ENCODE data around the gene SPIRE2.

Gene SPIRE2

DNA sequence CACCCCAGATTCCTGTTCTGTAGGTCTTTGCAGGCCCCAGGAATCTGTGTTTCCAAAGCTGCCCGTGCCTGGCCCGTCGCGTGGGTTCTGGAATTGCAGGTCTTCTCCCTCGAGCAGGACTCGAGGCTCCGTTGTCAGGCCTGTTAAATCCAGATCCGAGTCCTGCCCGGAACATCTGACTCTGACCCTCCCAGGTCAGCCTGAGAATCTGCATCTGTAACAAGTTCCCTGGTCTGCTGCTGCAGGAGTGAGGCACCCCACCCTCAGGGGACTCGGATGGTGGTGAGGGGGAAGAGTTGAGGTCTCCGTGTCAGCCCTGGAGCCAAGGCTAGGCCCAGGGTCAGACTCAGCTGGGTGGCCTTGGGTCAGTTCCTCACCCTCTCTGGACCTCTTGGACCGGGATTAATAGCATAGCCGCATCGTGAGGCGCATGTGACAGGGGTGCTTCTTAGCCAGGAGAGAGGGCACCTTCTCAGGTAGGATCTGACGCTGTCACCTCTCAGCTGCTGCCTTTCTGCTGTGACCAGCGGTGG is 8.8 kb downstream of the SPIRE2 start:
- DNase-seq: no peak

DNA sequence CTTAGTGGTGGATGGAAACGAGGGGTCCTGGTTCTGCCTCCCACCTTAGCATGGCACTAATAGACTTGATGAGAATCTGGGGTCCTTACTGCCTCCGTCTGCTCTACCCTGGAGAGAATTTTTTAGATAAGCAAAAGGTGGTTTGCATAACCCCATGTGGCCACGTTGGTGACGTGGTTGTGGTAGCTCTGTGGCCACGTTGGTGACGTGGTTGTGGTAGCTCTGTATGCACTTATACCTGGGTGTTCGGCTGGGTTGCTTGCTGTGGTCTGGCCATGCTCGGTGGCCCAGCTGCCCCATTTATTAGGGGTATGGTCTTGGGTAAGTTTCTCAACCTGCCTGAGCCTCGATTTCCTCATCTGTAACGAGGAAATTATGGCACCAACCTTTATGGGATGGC is 13.0 kb downstream of the SPIRE2 start:
- no peak for DNase-seq

DNA sequence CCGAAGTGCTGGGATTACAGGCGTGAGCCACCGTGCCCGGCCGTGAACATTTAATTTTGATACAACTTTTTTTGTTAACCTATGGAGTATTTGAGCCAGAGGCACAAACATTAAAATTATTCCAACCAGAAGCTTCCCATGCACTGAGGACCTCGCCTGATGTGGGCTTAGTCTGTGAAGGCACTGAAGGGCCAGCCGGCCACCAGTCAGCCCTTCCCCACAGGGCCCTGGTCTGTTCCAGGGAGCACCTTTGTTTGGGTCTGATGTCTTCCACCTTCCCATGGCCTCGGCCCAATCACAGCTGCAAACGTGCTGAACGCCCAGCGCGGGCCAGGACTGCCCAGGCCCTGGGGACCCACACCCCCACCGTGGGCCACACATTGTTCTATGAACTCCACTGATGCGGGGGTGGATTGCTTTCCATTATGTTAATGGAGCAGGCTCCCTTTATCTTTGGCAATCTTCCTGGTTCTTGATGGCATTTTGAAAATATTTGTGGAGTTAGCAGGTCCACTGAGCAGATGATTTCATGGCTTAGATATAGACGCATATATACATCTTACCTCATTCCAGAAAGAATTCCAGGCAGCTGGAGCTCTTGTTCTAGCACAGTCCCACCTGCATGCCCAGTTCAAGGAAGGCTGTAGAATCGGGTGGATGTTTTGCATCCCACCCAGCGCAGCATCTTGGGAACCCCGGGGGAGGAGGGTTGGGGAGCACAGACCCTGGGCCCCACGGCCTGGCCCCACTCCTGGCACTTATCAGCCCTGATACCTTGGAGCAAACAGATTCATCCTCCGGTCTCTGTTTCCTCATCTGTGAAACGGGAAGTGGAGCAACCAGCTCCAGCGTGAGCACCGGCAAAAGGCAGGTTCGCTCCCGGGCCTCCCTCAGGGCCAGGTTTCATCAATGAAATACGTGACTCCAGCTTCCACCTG is 14.5 kb downstream of the SPIRE2 start:
- peak; percentile 91 for DNase-seq

DNA sequence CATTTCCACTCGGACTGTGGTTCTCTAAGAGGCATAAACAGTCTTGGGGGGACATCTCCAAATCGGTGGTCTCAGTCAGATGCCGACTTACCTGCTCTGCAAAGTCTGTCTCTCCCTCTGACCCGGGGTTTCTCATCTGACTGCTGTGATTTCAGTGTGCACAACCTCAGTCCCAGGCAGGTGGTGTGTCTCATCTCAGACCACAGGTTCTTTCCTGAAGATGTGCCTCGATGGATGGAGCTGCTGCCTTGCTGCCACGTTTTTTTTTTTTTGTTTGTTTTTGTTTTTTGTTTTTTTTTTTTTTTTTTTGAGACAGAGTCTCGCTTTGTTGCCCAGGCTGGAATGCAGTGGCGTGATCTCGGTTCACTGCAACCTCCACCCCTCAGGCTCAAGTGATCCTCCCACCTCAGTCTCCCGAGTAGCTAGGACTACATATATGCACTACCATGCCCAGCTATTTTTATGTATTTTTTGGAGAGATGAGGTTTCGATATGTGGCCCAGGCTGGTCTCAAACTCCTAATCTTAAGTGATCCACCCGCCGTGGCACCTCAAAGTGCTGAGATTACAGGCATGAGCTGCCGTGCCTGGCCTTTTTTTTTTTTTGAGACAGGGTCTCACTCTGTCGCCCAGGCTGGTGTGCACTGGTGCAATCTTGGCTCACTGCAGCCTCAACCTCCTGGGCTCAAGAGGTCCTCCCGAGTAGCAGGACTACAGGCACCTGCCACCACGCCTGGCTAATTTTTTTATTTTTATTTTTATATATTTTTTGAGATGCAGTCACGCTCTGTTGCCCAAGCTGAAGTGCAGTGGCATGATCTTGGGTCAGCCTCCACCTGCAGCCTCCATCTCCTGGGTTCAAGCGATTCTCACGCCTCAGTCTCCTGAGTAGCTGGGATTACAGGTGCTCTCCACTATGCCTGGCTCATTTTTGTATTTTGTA is 15.4 kb downstream of the SPIRE2 start:
- DNase-seq: no peak

DNA sequence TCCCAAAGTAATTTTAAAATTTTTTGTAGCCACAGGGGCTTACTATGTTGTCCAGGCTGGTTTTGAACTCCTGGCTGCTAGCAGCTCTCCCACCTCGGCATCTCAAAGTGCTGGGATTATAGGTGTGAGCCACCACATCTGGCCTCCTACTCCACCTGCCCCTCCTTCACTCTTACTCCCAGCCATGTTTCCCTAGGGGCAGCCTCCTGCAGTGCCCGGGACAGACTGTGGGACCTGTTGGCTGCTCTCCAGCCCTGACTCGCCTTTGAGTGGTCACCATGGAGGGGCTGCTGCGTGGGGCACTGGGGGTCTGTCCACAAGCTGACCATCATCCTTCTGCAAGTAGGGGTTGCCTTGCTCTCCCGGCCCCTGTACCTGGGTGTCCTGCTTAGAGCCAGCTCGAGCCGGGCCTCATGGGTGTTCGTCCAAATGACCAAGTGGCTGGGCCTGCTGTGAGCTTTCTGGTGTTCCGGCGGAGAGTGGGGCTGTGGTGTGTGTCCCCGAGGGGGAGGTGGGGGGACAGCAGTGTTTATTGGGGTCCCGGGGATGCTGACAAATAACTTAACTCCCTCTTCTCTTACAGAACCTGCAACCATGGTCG is 16.6 kb downstream of the SPIRE2 start:
- no peak for DNase-seq

DNA sequence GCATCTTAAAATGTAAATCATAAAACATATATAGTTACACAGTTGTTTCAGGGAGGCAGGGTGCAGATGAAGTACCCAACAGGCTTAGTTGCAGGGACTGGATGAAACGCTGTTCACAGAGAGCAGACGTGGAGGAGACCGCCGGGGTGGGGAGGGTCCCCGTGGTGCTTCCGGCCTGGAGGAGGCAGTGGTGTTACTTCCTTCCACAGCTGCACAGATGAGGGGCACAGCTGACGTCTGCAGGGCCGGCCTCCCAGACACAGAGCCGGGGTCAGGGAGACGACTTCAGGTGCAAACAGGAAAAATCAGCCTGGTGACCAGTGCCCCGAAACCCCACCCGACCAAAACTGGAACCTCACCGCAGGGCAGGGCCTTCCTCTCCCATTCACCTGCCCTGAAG is 17.1 kb downstream of the SPIRE2 start:
- no peak for DNase-seq

DNA sequence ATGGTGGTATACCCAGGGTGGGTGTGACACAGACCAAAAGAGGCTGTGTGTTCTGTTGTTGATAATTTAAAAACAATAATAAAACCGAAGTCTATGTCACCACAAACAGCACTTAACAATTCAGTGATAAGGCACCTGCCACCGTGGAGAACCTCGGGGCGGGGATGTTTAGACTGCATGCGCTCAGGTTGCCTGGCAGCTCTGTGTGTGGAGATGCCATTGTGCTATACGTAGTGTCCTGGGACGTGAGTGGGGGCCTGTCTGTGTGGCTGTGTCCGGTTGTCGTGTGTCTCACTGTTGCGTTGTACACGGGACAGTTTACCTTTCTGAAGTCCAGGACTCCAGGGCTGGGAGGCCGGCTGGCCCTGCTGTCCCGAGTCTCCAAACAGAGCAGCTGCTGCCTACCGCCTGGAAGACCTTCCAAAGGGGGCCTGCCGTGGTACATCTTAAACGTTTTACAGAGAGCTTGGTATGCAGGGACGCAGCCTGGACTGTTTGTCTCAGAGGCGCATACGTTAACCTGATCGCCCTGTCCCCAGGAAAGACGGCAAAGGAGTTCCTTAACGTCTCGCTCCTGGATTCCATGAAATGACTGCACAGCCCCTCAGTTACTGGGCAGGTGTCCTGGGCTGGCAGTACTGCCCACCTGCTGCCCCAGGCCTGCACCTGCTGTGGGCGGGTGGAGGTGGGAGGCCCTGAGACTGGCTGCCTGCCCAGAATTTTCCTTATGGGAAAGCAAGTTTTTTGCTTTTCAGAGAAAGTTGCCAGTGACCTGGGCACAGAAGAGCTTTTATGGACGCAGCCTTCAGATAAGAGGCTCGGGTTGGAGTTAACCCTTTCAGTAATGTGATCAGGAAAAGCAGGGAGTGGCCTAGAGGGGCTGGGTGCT is 19.0 kb downstream of the SPIRE2 start:
- no peak for DNase-seq

DNA sequence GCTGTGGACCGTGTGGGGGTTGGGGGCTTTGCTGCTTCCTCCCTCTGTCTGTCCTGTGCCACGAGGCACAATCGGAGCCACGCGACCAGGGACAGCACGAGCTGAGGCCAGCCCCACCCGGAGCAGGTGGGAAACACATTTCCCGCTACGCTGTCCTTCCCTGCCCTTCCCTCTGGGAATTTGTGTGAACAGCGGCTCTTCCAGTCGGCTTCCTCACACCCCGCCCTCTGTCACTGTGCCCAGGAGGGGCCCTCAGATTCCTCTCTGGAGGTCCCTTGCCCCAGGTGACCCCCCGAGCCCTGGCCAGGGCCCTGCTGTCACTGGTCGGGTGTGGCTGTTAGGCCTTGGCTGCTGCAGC is 19.6 kb downstream of the SPIRE2 start:
- DNase-seq: no peak

DNA sequence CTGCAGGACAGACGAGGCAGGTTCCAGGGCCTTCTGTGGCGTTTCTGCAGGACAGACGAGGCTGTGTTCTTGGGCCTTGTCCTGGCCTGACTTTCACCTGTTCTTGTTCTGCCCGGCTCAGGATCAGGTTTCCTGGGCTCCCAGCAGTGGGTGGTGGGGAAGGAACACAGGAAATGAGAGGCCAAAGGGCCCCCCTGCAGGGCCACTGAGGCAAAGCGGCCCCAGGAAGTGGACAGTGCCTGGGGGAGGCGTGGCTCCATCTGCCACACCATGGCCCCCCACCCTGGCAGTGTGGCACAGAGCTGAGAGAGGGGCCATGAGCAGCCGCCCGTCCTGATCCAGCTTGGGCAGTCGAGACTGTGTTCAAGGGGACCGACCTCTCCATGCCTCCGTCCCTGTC is 20.7 kb downstream of the SPIRE2 start:
- no peak for DNase-seq

DNA sequence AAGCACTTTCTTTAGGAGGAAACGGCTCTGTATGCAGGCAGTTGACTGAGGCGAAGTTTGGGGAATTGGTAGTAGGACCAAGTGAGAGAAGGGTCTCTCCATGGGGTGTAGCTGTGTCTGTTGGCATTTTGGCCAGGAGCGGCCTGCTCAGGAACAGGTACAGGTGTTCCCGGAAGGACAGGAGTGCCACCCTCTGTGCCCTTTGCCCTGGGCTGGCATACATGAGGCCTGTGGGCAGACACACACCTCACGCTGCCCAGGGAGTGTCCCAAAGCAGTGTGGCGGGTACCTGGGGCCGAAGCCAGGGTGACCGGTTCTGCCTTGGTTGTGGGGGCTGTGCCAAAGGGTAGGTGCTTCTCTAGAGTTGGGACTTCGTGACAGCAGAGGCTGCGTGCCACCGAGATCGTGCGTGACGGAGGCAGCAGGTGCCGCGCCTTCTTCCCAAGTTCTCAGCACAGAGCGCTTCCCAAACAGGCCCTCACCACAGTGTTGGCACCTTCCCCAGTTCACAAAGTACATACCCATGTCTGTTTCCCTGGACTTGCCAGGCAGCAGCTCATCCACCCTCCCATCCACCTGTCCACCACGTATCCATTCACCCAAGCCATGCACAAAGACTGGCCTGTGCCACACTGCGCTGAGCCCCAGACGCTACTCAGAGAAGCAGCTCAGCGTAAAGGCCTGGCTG is 25.2 kb downstream of the SPIRE2 start:
- no peak for DNase-seq

DNA sequence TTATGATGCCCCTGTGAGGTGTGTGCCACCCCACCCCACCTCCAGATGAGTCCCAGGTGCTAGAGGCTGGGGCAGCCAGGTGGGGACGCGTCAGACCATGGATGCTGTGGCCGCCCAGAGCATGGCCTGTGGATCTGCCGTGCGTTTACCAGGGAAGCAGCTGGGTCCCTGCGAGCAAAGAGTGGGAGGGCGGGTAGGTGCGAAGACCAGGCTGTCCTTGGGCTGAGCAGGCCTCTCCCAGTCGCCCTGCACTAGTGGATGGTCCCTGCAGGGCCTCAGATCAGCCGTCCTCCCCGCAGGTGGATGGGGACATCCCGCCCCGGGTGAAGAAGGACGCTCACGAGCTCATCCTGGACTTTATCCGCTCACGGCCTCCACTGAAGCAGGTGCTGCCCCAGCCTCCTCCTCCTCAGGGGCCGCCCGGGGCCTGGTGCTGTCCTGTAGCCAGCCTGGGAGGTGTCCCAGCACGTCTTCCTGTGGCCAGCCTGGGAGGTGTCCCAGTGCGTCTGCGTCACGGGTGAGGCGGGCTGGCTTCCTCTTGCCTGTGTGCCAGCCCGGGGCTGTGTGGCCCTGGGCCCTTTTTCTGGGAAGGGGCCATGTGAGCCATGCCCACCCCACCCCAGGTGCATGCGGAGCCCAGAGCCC is 27.1 kb downstream of the SPIRE2 start:
- no peak for DNase-seq

DNA sequence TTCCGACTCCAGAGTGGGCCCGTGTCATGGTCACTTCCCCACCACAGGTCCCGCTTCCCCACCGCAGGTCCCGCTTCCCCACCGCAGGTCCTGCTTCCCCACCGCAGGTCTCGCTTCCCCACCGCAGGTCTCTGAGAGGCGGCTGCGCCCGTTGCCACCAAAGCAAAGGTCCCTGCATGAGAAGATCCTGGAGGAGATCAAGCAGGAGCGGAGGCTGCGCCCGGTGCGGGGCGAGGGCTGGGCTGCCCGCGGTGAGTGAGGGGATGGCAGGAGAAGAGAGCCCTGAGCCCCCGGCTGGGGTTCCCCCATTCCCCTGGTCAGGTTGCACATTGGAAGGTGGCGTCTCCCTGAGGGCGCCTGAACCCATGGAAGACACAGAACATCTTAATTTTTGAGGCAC is 27.7 kb downstream of the SPIRE2 start:
- DNase-seq: no peak

DNA sequence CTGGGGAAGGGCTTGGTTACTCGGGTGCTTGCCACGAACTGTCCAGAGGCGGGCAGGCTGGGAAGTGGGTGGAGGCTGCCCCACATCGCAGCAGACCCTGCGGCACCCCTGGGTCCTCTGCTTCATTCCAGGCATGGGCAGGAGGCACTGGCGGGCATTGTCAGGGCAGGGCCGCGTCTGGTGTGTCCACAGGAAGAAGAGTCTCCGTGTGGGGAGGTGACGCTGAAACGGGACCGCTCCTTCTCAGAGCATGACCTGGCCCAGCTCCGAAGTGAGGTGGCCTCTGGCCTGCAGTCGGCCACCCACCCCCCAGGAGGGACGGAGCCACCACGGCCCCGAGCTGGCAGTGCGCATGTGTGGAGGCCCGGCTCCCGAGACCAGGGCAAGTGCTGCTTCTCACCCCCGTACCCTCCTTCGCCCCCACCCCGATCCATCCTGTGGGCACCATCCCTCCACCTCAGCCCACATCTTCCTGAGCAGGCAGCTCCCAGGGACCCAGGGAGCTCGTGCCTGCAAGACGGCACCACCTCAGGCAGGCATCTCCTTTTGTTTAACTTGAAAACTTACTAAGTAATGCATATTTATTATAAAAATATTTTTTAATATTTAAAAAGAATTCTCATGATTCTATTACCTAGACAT is 30.8 kb downstream of the SPIRE2 start:
- DNase-seq: no peak

DNA sequence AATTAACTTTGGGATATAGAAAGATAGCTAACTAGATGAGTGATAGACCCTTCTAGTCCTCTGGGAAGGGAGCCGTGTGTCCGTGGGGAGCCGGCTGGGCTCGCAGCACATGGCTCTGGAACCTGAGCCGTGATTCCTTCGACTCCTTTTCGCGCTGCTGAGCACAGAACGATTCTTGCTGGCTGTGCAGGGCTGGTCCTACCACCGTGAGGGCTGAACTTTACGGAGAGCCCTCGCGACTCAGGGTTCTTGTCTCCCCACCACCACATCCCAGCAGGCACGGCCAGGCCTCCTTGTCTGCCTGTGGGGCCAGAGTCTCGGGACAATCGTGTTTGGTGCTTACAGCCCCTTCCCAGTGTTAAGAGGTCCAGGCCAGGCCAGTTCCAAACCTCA is 31.3 kb downstream of the SPIRE2 start:
- no peak for DNase-seq

DNA sequence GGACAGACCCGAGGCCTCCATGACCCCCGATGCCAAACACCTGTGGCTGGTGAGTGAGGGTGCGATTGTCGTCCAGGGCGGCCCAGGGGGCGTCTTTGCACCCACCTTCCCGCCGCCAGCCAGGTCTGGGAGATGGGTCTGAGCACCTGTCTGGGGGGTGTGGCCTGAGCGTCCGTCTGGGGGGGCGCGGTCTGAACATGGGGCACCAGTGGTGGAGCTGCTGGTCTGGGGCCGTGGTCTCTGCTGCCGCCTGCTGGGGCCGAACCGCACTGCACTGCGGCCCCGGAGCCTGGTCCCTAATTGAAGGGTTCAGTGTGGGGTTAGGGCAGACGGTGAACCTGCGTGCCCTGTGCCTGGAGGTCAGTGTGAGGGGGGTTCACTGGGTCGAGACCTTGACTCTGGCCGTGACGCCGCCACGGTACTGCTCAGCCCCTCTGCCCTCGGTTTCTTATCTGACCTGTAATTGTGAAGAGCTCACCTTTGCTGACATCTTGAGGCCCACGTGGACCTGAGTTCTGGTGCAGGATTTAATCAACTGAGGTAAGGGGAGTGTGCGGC is 32.6 kb downstream of the SPIRE2 start:
- DNase-seq: peak; percentile 24

DNA sequence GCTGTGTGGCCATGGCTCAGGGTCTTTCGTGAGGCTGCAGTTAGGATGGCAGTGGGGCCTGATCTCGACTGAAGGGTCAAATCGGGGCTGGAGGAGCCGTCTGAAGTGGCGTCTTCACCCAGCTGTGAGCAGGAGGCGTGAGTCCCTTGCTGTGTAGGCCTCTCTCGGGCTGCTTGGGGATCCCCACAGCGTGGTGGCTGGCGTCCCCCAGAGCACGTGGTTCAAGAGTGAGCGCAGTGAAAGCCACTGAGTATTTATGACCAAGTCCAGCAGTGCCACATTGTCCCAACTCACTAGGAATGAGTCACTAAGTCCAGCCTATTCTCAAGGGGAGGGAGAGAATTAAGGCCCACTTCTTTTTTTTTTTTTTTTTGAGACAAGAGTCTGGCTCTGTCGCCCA is 33.4 kb downstream of the SPIRE2 start:
- no peak for DNase-seq

DNA sequence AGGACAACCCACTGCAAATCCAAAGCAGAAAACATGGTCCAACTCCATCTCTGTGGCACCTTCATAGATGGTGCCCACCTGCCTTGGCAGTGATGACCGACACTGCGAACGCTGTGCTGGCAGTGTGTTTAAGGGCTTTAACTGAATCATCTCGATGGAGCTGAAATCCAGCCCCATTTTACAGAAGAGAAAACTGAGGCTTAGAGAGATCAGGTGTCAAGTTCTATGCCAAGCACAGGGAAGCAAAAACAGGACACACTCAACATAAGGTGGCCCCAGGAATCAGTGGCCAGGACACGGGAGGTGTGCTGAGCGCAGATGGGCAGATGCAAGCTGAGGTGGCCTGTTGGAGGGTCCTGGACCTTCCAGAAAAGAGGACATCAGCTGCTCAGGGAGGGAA is 34.5 kb downstream of the SPIRE2 start:
- DNase-seq: no peak

DNA sequence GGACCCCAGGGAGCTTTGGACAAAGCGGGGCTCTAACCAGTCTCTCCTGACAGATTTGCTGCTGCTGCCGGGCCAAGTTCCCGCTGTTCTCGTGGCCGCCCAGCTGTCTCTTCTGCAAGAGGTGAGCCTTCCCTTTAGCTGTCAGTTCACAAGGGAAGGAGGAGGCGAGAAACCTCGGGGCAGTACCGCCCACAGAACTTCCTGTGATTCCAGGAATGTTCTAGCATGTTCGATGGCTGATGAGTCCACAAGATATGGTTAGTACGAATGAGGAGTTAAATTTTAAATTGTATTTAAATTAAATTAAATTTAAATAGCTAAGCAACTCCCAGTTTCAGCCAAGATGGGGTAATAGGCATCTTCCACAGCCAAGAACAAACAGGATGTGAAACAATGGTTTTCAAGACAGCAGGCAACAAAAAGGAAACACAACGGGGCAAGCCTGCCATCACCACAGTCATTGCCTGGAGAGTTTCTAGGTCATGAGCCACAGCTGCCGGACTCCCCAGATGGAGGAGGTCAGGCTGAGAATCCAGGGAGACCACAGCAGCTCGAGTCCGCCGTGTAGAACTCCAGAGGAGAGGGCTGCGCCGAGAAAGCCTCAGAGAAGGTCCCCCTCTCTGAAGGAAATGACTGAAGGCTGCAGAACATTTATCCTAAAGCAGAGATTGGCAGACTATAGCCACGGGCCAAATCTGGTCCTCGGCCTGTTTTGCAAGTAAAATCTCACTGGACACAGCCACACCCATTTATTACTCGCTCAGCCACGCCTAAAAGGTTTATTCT is 35.7 kb downstream of the SPIRE2 start:
- peak; percentile 31 for DNase-seq

DNA sequence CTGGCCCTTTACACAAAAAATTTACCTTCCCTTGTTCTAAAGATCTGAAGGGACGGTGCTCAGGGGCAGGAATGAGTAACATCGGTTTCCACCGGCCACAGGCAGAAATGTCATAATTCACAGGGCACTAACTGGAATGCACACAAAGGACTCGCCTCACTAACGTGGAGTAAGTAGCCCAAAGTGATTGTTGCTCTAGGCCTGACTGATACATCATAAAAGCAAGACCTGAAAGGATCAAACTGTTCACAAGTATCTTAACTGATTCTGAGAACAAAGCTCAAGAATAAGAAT is 36.2 kb downstream of the SPIRE2 start:
- no peak for DNase-seq

DNA sequence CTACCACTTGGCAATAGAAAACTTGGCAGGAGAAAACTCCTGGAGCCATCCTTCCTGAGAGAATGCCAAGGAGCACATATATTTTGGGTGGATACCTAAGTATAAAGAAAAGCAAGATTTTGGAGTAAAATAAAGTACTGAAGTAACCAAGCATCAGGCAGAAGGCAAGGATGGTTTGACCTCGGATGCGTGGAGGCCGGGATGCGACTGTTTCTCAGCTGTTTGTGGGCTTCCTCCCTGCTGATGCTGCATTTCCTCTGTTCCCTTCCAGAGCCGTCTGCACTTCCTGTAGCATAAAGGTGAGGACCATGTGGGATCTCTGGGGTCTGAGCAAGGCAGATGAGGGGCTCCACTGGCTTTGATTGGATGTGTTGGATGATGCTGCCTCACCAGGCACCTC is 39.6 kb downstream of the SPIRE2 start:
- no peak for DNase-seq
